ENCODE measurements around the gene MAN1A1.

MAN1A1 gene

DNA sequence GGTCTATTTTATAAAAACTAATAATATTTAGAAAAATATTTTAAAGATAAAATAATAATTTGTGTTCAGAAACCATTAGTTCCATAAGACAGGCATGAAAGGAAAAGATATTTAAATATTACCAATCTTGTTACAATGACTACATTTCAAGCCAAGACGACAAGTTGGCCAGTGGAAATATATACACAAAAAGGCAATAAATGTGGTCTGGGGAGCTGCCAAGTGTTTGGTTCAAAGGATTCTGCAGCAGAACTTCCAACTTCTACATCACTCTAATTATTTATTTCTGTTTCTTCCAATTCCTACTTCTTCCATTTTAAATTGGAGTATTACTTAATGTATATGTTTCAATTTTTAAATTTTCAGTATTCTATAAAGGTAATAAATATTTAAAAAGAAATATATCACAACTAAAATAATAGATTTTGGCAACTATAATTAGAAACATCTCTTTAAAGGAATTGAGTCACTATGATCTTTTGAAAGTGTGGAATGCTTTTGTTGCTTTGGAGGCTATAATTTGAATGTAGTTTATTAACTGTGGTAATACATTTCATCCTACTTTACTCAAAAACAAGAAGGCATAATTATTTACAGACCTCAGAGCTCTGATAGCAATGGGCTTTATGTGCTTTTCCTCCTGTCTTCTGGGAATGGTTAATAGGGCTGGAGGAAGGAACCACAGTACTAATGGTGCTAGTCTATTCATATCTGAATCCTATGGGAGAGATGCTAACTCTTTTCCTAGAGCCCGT lies 141.4 kb downstream of the MAN1A1 start:
- H3K27me3 Mint-ChIP-seq (ENCODE audit: low read depth, poor library complexity): no peaks in the 10 kb centered on the region
- H3K36me3 Mint-ChIP-seq (ENCODE audit: low read depth): peaks cover 9% of the 10 kb centered on the region
- no peak overlapping the region for H3K27ac Mint-ChIP-seq
- H3K4me3 Mint-ChIP-seq: no peak overlapping the region
- H3K9me3 Mint-ChIP-seq: no peaks in the 10 kb centered on the region
- TF ChIP-seq, protein P1, sequence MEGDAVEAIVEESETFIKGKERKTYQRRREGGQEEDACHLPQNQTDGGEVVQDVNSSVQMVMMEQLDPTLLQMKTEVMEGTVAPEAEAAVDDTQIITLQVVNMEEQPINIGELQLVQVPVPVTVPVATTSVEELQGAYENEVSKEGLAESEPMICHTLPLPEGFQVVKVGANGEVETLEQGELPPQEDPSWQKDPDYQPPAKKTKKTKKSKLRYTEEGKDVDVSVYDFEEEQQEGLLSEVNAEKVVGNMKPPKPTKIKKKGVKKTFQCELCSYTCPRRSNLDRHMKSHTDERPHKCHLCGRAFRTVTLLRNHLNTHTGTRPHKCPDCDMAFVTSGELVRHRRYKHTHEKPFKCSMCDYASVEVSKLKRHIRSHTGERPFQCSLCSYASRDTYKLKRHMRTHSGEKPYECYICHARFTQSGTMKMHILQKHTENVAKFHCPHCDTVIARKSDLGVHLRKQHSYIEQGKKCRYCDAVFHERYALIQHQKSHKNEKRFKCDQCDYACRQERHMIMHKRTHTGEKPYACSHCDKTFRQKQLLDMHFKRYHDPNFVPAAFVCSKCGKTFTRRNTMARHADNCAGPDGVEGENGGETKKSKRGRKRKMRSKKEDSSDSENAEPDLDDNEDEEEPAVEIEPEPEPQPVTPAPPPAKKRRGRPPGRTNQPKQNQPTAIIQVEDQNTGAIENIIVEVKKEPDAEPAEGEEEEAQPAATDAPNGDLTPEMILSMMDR (IDR thresholded peaks at IDR 0.05): no peak
- no peak for DNase-seq
- H3K4me1 Mint-ChIP-seq: peaks cover 6% of the 10 kb centered on the region

DNA sequence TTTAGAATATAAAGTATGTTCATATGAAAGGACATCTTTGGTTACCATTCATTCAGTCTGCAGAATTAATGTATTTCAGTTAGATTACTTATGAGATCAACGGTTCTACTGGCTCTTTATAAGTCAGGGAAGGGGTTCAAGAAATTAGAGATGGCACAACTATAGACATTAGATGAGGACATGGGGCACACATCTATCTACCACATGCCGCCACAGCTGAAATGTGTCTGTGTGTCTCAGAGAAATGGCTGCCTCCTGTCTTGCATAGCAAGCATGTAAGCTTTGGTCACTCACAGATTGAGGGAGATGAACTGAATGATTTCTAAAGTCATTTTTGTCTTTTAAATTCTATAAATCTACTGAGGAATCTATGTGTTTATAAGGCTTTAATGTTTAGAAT lies 142.2 kb downstream of the MAN1A1 start:
- H3K27ac Mint-ChIP-seq: no peak overlapping the region
- no peak overlapping the region for H3K4me3 Mint-ChIP-seq
- no peaks in the 10 kb centered on the region for H3K9me3 Mint-ChIP-seq

DNA sequence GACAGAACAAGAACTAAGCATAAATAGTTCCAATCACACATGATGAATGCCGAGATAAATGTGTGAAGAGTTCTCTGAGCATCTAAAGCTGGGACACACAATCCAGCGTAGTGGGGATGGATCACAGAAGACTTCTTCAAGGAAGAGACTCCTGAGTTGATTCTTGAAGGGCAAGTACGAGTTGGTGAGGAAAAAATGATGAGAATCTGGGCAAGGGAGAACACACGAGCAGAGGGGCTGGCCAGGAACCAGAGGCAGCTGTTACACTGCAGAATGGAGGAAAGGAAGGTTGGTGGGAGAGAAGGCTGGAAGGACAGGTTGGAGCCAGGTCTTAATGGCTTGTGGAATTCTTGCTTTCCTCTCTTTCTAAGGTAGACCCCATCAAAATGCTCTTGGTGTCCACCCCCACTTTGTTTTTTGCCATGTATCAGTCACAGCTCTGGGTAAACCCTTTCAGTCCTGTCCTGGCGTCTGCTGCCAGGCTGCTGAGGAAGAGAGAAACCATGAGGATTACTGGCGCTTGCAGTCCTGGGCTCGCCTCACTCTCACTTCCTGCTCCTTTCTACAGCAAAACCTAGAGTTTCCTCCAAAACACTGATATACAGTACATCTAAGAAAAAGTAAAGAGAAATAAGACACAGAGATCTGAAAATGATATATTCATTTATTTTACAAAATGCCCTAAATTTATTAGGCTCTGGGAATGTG lies 143.5 kb downstream of the MAN1A1 start:
- Mint-ChIP-seq H3K4me1 (peaks cover 6% of the 10 kb centered on the region), H3K27me3 (ENCODE audit: low read depth, poor library complexity) (no peaks in the 10 kb centered on the region), H3K27ac (no peak overlapping the region), H3K36me3 (ENCODE audit: low read depth) (peaks cover 18% of the 10 kb centered on the region), H3K4me3 (no peak overlapping the region), H3K9me3 (no peaks in the 10 kb centered on the region)
- TF ChIP-seq, protein P1 (IDR thresholded peaks at IDR 0.05): no peak
- no peak for DNase-seq

More for the DNA sequence above, 142.2 kb downstream of the MAN1A1 start:
- peaks cover 6% of the 10 kb centered on the region for H3K4me1 Mint-ChIP-seq
- TF ChIP-seq, protein P1 (IDR thresholded peaks at IDR 0.05): no peak
- peaks cover 18% of the 10 kb centered on the region for H3K36me3 Mint-ChIP-seq (ENCODE audit: low read depth)
- DNase-seq: no peak
- H3K27me3 Mint-ChIP-seq (ENCODE audit: low read depth, poor library complexity): no peaks in the 10 kb centered on the region

DNA sequence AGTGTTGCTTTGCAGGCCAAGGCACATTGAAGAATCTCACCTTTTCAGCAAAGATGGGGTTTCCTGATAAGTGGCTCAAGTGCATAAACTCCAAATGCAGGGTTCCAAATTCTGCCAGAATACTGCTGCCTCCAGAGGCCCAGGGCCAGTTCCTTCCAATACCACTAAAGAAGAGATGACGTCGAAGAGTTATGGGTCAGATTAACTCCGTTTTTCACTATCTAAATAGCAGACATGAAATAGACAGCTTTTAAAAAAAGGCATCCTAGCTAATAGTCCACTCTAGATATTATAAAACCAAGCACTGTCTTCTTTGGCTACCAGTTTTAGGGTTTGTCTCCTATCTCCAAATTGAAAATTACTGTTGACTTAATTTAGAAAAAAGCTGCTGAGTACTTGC lies 144.8 kb downstream of the MAN1A1 start:
- H3K36me3 Mint-ChIP-seq (ENCODE audit: low read depth): peaks cover 18% of the 10 kb centered on the region

DNA sequence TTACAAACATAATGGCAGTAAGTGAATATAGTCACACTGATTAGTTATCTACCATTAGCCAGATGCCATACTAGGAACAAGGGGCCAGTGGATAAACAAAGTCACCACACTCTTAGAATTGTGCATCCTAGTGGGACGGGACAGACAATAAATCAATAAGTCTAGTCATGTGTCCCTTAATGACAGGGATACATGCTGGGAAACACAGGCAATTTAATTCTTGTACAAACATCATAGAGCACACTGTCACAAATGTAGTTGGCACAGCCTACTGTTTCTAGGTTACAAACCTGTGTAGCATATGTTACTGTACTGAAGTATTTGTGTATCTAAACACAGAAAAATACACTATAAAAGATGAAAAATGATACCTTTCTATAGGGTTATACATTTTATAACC lies 148.1 kb downstream of the MAN1A1 start:
- H3K4me3 Mint-ChIP-seq: no peak overlapping the region
- no peaks in the 10 kb centered on the region for H3K27me3 Mint-ChIP-seq (ENCODE audit: low read depth, poor library complexity)
- peaks cover 12% of the 10 kb centered on the region for H3K4me1 Mint-ChIP-seq
- peaks cover 27% of the 10 kb centered on the region for H3K36me3 Mint-ChIP-seq (ENCODE audit: low read depth)
- no peak for DNase-seq
- no peak overlapping the region for H3K27ac Mint-ChIP-seq
- TF ChIP-seq, protein P1 (IDR thresholded peaks at IDR 0.05): no peak
- H3K9me3 Mint-ChIP-seq: no peaks in the 10 kb centered on the region

More for the DNA sequence above, 144.8 kb downstream of the MAN1A1 start:
- Mint-ChIP-seq H3K27ac (no peak overlapping the region), H3K27me3 (ENCODE audit: low read depth, poor library complexity) (no peaks in the 10 kb centered on the region), H3K9me3 (no peaks in the 10 kb centered on the region), H3K4me3 (no peak overlapping the region), H3K4me1 (peaks cover 1% of the 10 kb centered on the region)
- no peak for DNase-seq
- TF ChIP-seq, protein P1 (IDR thresholded peaks at IDR 0.05): no peak
